Prostate gland (tissue), 2 donors: ENCODE data around the gene CSRNP2. TPM values are rescaled to one million over a fixed set of nuclear protein-coding genes. Genes with fewer than 3 reads are reported as not detected.

Experiments used
- DNase-seq: peaks from one replicate; pipeline ENCODE4 v3.0.0-alpha.2; 2019; ENCODE audit warnings: low spot score
- H3K27ac ChIP-seq, 2 donors: fragments of 200-600 bp; sonication (generic); 2 replicates each; pipeline ENCODE4 v1.5.1; 2017 to 2019
- H3K27me3 ChIP-seq: fragments of 200-600 bp; sonication (generic); replicated peaks from 2 replicates; pipeline ENCODE4 v1.5.1; 2019; ENCODE audit not compliant: insufficient read depth
- H3K36me3 ChIP-seq, 2 donors: fragments of 200-600 bp; sonication (generic); 1 replicate in 1 of 2; 2 replicates in 1 of 2; pipeline versions ENCODE4 v1.5.1 to v1.8.1; 2017 to 2019
- H3K4me1 ChIP-seq: fragments of 200-600 bp; sonication (generic); replicated peaks from 2 replicates; pipeline ENCODE4 v1.5.1; 2019
- H3K4me3 ChIP-seq, 2 donors: fragments of 200-600 bp; sonication (generic); 2 replicates each; pipeline ENCODE4 v1.5.1; 2017 to 2019
- H3K9me3 ChIP-seq: fragments of 200-600 bp; sonication (generic); 2 replicates; pipeline ENCODE4 v1.5.1; 2017
- POLR2A ChIP-seq: fragments of 450-650 bp; IDR thresholded peaks from one replicate; pipeline ENCODE4 v1.6.1; 2016; ENCODE audit warnings: antibody characterized with exemption, mild to moderate bottlenecking
- POLR2AphosphoS5 ChIP-seq: sonication (generic); formaldehyde crosslinking; IDR thresholded peaks from one replicate; pipeline ENCODE4 v1.6.1; 2017; ENCODE audit warnings: antibody characterized with exemption
- WGBS: methylation state at CpG from one replicate; pipeline ENCODE4 v1.1.5; 2018; 5-methylcytosine and 5-hydroxymethylcytosine counted together
- intact Hi-C: fragments of 100-400 bp; cut with DNase I; formaldehyde crosslinking; loops from one replicate; pipeline ENCODE4 v1.14.2; 2022
- small RNA-seq, 2 donors: library from RNA; depleted of rRNA; stranded (forward); fragments of <200 nt; gene quantifications; one replicate each; pipeline ENCODE3, GENCODE V24; 2016
- total RNA-seq, 2 donors: library from RNA; depleted of rRNA; stranded (reverse); fragments of >200 nt; gene quantifications; one replicate each; pipeline ENCODE4 v1.1.0, GENCODE V29; 2016
- TF ChIP-seq, protein P1 (sequence below), 4 experiments: fragments of 200-600 bp in 2 of 4; fragments of 450-650 bp in 2 of 4; sonication (generic) in 2 of 4; IDR thresholded peaks; 1 replicate in 3 of 4; 2 replicates in 1 of 4; pipeline ENCODE4 v1.5.1; 2016 to 2019; ENCODE audit warnings: antibody characterized with exemption in 4 of 4, mild to moderate bottlenecking in 2 of 4, moderate library complexity in 2 of 4

The CSRNP2 gene
- total RNA-seq, 2 donors from 2014 or later: 27.3 to 46.1 TPM

DNA sequence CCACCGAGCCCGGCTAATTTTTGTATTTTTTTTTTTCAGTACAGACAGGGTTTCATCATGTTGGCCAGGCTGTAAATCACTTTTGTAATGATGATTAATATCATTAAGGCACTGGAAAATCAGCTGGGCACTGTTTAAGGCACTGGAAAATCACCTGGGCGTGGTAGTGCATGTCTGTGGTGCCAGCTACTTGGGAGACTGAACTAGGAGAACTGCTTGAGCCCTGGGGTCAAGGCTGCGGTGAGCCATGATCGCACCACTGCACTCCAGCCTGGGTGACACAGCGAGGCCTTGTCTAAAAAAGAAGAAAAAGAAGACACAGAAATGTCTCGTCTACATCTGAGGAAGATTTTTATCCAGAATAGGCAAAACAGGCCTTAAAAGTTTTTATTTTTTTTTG, 70.0 kb downstream of the CSRNP2 start:
- Histone ChIP-seq H3K4me3 (no peak overlapping the region), H3K4me1 (no peaks in the 10 kb centered on the region), H3K27ac (no peak overlapping the region), H3K27me3 (no peaks in the 10 kb centered on the region), H3K36me3 (no peaks in the 10 kb centered on the region), H3K9me3 (no peaks in the 10 kb centered on the region)
- WGBS: 97% methylated on average over 7 of the region's 7 CpGs
- intact Hi-C loops: no loop called here
- TF ChIP-seq POLR2AphosphoS5 (no peak), POLR2A (no peak)
- DNase-seq: no peak

DNA sequence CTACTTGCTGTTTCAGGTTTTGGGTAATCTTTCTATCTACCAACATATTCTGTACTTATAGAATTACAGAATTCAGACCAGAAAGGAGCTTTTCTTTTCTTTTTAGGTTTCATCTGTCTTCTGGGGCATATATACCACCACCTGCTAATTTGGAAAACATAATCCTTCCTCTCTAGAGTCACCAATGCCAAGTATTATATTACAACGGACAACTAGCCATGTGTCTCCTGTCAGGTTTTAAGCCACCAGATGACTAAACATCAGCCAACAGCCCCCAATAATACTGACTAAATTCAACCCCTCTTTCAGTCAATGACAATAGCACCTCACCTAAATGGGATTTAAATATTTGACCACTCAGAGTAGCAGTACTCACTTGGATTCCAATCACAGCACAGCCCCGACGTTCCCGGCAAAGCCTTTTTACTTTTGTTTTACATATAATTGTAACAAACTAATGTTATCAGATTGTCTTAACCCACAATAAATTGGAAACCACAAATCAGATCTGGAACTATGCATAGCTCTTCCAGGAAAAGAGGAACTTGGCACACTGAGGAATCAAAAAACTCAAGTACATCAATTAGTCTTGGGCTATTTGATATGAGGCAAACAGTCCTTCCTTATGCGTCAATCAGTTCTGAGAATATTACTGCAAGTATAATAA, 70.7 kb downstream of the CSRNP2 start:
- TF ChIP-seq, protein P1, sequence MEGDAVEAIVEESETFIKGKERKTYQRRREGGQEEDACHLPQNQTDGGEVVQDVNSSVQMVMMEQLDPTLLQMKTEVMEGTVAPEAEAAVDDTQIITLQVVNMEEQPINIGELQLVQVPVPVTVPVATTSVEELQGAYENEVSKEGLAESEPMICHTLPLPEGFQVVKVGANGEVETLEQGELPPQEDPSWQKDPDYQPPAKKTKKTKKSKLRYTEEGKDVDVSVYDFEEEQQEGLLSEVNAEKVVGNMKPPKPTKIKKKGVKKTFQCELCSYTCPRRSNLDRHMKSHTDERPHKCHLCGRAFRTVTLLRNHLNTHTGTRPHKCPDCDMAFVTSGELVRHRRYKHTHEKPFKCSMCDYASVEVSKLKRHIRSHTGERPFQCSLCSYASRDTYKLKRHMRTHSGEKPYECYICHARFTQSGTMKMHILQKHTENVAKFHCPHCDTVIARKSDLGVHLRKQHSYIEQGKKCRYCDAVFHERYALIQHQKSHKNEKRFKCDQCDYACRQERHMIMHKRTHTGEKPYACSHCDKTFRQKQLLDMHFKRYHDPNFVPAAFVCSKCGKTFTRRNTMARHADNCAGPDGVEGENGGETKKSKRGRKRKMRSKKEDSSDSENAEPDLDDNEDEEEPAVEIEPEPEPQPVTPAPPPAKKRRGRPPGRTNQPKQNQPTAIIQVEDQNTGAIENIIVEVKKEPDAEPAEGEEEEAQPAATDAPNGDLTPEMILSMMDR (IDR thresholded peaks at IDR 0.05): no peak
- peak; percentile 21 for TF ChIP-seq POLR2AphosphoS5
- TF ChIP-seq POLR2A: no peak
- DNase-seq: no peak
- Histone ChIP-seq H3K27ac (no peak overlapping the region), H3K27me3 (no peaks in the 10 kb centered on the region), H3K9me3 (no peaks in the 10 kb centered on the region), H3K4me3 (no peak overlapping the region), H3K36me3 (no peaks in the 10 kb centered on the region), H3K4me1 (no peaks in the 10 kb centered on the region)
- intact Hi-C loops: no loop called here
- 32% methylated on average over 5 of the region's 5 CpGs for WGBS

DNA sequence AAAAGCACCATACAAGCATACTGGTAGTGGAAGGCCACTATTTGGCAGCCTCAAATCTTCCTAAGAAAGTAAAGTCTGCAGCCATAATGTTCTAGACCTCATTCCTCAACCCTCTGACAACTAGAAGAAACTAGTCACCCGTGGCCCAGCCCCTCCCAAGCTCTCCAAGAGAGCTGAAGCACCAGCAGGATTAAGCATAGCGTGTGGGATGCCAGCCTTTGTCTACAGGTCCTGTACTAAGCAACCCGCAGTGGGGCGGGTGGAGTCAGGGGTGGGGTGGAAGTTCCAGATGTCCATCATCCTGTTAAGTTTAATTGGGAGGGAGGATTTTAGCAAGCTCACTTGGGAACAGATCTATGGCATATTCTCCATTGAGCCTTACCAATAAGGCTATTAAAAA, 71.4 kb downstream of the CSRNP2 start:
- H3K9me3 ChIP-seq: no peaks in the 10 kb centered on the region
- no peaks in the 10 kb centered on the region for H3K4me1 ChIP-seq
- H3K27me3 ChIP-seq: no peaks in the 10 kb centered on the region
- intact Hi-C loops: no loop called here
- H3K4me3 ChIP-seq: no peak overlapping the region
- WGBS: 74% methylated on average over 4 of the region's 4 CpGs
- DNase-seq: no peak
- no peak overlapping the region for H3K27ac ChIP-seq
- no peaks in the 10 kb centered on the region for H3K36me3 ChIP-seq
- TF ChIP-seq, protein P1 (IDR thresholded peaks at IDR 0.05): no peak
- TF ChIP-seq POLR2A: no peak
- no peak for TF ChIP-seq POLR2AphosphoS5

Small RNAs within 50 kb of the gene (small RNA-seq; reads per million reads assigned to genes)
- gene RNU6-1273P (0 reads per million in 2 donors), gene RNU6-87P (0 reads per million in 2 donors)

Other genes starting within 250 kb of the CSRNP2 start
- 1 to 10 TPM in 1 of 2 donors, under 1 TPM in 1; 0.68 to 1.2 TPM for gene TMPRSS12, start 240.7 kb downstream of the CSRNP2 start, total RNA-seq
- not detected for gene HIGD1C, start 131.1 kb downstream of the CSRNP2 start, total RNA-seq
- gene SLC11A2, start 57.2 kb downstream of the CSRNP2 start, total RNA-seq: 10 to 100 TPM; 61.8 to 64.5 TPM
- gene LETMD1, start 35.3 kb downstream of the CSRNP2 start, total RNA-seq: 10 to 100 TPM; 63.3 to 63.6 TPM
- 10 to 100 TPM; 11.5 to 21.0 TPM for gene TFCP2, start 89.5 kb upstream of the CSRNP2 start, total RNA-seq
- 10 to 100 TPM; 13.5 to 17.2 TPM for gene POU6F1, start 134.5 kb upstream of the CSRNP2 start, total RNA-seq
- gene DAZAP2, start 155.2 kb upstream of the CSRNP2 start, total RNA-seq: 100 to 1,000 TPM; 299 to 374 TPM
- gene SMAGP, start 186.8 kb upstream of the CSRNP2 start, total RNA-seq: 10 to 100 TPM; 10.7 to 15.4 TPM
- gene BIN2, start 240.6 kb upstream of the CSRNP2 start, total RNA-seq: 1 to 10 TPM; 2.6 to 5.5 TPM